Measurements from ENCODE around the gene DCC.

- TF ChIP-seq CTCF (IDR thresholded peaks at IDR 0.05) (no peak), POLR2A (IDR thresholded peaks at IDR 0.05) (no peak)
Observed at GRCh38 chr18:53531896-53532295, 1191.9 kb downstream of the DCC start.
